ENCODE measurements around the gene CHRM3.

Gene CHRM3

GRCh38 chr1:239428120-239428710, 41.8 kb downstream of the CHRM3 start:
- Mint-ChIP-seq H3K4me3 (no peak overlapping the region), H3K36me3 (ENCODE audit: low read depth) (no peaks in the 10 kb centered on the region), H3K9me3 (no peaks in the 10 kb centered on the region), H3K27me3 (no peaks in the 10 kb centered on the region), H3K27ac (no peak overlapping the region), H3K4me1 (ENCODE audit: low read depth) (no peaks in the 10 kb centered on the region)
- DNase-seq: no peak

- DNase-seq: no peak
- no peaks in the 10 kb centered on the region for H3K9me3 Mint-ChIP-seq
- H3K27ac Mint-ChIP-seq: no peak overlapping the region
- H3K4me1 Mint-ChIP-seq (ENCODE audit: low read depth): no peaks in the 10 kb centered on the region
- H3K36me3 Mint-ChIP-seq (ENCODE audit: low read depth): no peaks in the 10 kb centered on the region
- peaks cover 2% of the 10 kb centered on the region for H3K27me3 Mint-ChIP-seq
- H3K4me3 Mint-ChIP-seq: no peak overlapping the region
Measured at GRCh38 chr1:239429163-239429562, 42.8 kb downstream of the CHRM3 start.

GRCh38 chr1:239432255-239432654, 45.9 kb downstream of the CHRM3 start:
- Mint-ChIP-seq H3K27me3 (peaks cover 2% of the 10 kb centered on the region), H3K4me1 (ENCODE audit: low read depth) (no peaks in the 10 kb centered on the region), H3K27ac (no peak overlapping the region), H3K4me3 (no peak overlapping the region), H3K36me3 (ENCODE audit: low read depth) (no peaks in the 10 kb centered on the region), H3K9me3 (no peaks in the 10 kb centered on the region)
- no peak for DNase-seq

DNA sequence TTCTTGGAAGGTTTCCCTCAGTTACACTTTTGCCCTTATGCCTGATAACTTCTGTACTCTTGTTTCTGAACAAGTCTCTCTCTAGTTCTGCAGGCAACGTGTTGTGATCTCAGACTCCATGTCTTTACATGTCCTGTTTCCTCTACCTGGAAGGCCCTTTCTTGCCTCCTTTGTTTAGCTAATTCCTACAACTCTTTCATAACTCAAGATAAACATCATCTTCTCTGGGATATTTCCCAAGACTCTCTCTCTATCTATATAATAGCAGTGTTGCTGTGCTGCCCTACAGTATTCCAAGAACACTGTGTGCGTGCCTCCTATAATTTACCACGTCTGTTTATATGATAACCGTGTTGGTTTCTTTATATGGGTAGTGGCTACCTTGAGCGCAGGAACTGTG, 47.8 kb downstream of the CHRM3 start:
- no peaks in the 10 kb centered on the region for H3K36me3 Mint-ChIP-seq (ENCODE audit: low read depth)
- peaks cover 2% of the 10 kb centered on the region for H3K27me3 Mint-ChIP-seq
- no peaks in the 10 kb centered on the region for H3K9me3 Mint-ChIP-seq
- no peak for DNase-seq
- H3K4me1 Mint-ChIP-seq (ENCODE audit: low read depth): no peaks in the 10 kb centered on the region
- H3K4me3 Mint-ChIP-seq: no peak overlapping the region
- no peak overlapping the region for H3K27ac Mint-ChIP-seq

Data from activated T-cell treated with anti-CD3 and anti-CD28 coated beads, Interleukin-2, amount 50 U/mL, for 24 hours (primary cell).